SK-N-SH (cell line): ENCODE results near the gene PPDPF.

Experiments
- CTCF ChIP-seq: fragments of 200-600 bp; sonication (generic); IDR thresholded peaks from 2 replicates; pipeline ENCODE4 v1.6.1; 2017; ENCODE audit warnings: antibody characterized with exemption, mild to moderate bottlenecking, moderate library complexity
- EZH2phosphoT487 ChIP-seq: fragments of 200-600 bp; sonication (generic); IDR thresholded peaks from 2 replicates; pipeline ENCODE4 v1.6.1; 2017; ENCODE audit warnings: low read depth, mixed run types, mild to moderate bottlenecking, antibody characterized with exemption, moderate library complexity, borderline replicate concordance

- no peak for TF ChIP-seq EZH2phosphoT487
- TF ChIP-seq CTCF = no peak
Observed at GRCh38 chr20:63495167-63495720, 25.3 kb upstream of the PPDPF start.
